ENCODE results near the gene TLCD5.
A peak's percentile ranks its signal among the peaks of the same experiment; 100 is the strongest.

The TLCD5 gene

DNA sequence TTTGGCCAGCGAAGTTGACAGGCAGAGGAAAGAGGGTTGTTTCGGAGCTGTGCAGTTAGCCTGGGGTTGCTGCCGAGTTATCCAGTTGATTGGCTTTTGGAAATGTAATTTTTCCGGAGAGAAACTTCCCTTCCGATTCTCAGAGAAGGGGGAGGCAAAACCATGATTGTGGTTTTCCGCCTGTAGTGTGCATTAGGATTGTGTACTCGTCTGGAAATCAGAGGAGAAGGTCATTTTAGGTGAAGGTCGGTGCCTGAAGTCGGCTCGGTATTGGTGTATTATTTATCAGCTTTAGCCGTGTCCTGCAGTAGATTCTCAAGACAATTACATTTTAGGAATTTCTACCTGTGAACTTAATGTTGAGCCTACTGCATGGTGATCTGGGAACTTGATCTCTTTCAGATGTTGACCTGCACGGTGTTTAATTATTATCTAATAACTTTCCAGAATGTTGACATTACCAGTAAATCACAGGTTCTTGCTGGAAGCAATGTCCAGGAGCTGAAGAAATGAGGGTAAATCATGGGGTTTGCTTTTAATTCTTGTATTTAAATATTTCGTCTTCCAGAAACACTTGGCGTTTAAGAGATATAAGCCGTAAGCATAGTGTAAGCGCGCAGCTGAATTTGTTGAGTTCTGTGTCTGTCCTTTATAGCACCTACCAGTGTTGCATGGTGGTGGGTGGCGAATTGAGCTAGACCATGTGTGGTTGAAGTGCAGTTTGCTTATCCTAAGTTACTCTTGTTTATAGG, 12.4 kb downstream of the TLCD5 start:
- peak; percentile 30 for DNase-seq (ENCODE audit: low read depth)

DNA sequence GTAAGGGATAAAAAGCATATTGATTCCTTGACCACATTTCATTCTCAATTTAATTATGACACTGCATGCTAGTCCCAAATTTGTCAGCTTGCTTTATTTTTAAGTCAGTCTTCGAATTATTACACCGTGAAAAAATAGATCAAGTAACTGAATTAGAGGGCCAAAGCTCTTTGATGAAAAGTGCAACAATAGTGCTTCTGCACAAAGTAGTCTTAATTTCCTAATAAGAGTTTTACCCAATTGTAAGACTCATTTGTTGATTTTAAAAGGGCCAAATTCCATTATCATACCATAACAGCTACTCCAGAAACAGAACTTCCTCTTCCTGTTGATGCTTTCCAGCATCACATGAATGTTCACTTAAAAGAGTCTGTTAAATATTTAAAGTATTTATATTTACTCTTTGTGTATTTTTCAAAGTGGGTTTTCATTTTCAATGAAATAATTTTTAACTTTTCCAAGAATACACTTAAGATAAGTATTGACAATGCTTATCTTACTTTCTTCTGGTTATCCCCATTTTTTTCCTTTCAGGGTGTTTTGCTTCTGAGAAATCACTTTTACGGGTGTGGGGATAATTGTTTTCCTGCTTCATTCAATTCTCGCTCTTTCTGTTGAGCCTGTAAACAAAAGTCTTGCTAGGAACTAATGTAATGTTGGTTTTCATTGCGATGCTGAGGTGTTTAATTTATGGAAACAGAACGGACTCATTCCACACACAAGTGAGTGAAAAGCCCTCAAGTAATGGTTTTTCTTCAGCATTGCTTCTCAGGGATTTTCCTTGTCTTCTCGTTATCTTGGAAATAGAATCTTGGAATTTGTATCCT, 13.2 kb downstream of the TLCD5 start:
- DNase-seq (ENCODE audit: low read depth) = peak; percentile 57

DNA sequence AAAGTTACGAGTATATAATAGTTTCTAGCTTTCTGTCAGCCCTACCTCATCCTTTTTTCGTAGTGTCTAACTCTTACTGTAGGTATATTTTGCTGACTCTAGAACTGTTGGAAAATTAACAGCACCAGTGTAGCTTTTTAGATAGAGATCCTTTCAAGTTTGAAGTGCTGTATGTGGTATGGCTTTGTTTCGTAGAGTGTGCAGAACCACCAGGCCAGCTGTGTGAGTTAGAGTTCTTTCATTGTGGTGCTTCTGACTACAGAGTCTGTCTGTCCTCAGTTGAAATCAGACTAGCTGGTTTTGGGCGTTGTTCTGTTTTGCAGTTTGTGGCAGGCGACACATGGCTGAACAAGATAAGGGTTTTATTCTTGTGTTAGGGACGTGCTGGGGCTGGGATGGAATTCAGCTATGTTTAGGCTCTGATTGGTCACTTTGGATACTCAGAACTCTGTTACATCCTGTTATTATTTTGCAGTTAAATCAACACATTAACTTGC, 14.3 kb downstream of the TLCD5 start:
- peak; percentile 59 for DNase-seq (ENCODE audit: low read depth)

DNA sequence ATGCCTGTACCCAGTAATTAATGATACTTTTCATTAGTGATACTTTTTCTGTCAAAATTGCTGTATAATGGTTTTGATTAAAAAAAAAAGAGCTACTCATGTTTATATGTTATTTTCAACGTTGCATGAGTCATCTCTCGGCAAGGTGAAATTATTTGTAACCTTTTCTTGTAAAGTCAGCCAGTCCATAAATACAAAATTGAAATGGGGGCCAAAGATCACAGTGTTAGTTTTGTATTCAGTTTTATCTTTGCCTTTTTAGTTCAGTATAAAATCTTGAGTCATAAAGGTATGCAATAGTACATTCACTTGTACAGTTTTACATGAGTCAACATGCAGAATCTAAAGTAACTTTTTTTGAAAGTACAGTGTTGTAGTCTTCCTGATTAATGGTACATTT, 15.4 kb downstream of the TLCD5 start:
- no peak for DNase-seq (ENCODE audit: low read depth)

DNA sequence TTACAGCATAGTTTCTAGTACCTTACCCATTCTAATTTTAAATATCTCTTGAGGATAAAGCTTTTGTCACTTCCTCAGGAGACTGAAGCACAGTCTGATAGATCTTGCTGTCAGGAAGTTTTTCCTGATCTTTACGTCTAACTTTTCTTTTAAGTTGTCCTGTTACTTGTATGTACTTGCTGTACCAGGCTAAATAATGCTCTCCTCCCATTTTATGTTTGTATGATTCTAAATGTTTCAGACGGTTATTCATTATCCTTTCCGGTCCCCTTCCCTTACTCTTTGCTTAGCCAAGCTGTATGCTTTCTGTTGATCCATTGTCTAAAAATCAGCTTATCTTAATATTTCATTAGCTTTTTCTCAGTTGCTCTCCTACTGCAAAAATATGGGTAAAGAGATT, 17.1 kb downstream of the TLCD5 start:
- no peak for DNase-seq (ENCODE audit: low read depth)

DNA sequence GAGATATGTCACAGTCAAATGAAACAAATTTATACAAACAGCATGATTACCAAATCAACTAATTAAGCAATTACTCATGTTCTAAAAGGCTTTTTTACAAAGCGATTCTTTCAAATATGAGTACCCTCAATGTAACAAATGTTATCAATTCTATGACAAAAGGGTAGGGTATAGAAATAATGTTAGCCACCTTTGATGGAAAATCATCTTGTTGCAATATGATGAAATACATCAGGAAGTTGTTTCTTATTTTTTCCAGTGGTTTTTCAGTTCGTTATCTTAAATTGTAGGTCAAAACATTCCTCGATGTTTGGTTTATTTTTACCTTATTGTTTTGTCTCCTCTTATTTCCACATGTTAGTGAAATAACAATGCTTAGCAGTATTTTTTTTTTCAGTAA, 17.6 kb downstream of the TLCD5 start:
- no peak for DNase-seq (ENCODE audit: low read depth)

DNA sequence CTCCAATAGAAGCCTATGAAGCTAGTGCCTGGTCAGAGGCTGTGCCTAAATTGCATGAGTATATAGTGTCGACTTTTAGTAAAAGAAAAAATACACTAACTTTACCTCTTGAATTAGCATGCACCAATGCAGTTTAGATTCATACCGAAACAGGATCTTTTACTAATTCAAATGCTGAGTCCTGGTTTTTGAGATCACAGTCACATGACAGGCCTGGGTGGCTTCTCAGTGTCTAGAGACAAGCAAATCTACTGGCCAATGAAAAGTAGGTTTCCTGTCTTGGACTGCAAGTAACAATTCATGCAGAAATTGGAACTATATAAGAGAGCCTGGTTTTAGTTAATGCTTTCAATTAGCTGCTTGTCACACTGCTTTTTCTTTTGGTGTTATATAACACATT, 18.3 kb downstream of the TLCD5 start:
- no peak for DNase-seq (ENCODE audit: low read depth)

DNA sequence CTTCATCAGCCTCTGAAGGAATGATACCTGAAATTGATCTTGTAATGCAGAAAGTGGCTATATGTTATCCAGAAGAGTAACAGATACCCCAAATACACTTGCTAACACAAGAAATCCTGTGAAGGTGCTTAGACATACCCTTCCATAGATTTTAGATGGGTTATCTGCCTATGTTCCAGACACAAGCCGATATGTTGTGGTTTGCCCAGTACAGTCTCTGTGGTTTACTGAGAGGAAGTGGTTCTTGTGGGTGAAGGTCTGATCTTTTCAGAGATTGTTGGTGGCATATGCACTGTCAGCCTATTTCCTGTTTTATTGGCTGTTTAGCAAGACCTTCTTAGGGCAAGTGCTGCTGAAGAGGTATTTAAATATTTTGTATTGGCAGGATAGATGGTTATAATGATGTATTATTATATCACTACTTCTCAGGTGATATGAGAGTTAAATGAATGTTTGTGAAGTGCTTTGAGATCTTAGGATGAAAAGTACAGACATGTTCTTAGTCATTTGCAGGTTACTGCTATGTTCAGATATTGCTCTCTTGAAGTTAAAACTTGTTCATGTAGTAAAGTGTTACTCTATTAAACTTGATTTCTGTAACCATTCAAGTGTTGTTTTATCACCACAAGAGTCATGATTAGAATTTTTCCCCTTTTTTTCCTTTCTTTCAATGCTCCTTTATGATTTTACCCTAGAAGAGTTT, 19.4 kb downstream of the TLCD5 start:
- peak; percentile 71 for DNase-seq (ENCODE audit: low read depth)

DNA sequence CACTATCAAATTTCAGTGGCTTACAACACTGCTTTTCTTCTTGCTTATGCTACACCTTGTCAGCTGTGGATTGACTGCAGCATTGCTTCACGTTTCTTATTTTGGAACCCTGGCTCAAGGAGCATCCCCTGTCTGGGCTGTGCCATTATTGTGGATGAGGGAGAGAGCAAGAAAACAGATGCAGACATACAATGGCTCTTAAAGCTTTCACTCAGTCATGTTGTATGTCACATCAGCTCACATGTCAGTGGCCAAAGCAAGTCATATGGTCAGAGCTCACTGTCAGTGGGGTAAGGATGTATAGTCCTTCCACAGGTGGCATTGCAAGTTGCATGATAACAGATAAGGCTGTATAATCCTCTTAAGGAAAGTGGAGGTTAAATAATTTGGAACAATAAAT, 21.1 kb downstream of the TLCD5 start:
- no peak for DNase-seq (ENCODE audit: low read depth)

DNA sequence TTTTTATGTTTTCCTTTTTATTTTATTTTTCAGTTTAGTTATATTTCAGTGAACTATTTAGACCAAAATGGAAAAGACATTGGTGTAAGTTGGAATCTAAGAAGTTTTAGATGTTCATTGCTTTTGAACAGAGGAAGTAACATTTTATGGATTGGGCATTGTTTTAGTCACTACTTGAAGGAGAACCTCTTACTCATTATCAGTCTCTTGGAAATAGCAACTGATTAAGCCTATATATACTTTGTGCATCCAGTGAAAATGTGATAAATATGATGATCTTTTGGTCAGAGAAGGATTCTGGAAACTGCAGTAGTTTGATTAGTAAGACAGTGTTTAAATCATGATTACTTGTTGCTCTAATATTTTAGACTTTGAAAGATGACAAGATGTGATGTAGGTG, 25.5 kb downstream of the TLCD5 start:
- DNase-seq (ENCODE audit: low read depth) = no peak

DNA sequence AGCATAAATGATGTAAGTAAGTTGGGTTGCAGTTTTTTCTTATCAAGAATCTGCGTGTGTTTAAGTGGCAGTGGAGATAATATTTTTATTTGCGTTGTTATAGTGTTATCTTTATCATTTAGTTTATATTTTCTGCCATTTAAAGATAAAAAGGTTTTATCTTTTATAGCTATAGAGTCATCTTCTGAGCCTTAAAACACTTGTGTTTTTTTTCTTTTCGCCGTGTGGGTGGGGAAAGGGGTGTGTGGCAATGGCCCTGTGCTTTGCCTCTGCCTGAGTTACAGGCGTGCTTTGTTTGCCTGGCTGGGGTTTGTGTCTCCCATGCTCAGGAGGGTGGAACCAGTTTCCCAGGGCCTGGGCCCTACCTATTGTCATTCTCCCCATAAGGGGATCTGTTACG, 27.3 kb downstream of the TLCD5 start:
- DNase-seq (ENCODE audit: low read depth) = no peak

DNA sequence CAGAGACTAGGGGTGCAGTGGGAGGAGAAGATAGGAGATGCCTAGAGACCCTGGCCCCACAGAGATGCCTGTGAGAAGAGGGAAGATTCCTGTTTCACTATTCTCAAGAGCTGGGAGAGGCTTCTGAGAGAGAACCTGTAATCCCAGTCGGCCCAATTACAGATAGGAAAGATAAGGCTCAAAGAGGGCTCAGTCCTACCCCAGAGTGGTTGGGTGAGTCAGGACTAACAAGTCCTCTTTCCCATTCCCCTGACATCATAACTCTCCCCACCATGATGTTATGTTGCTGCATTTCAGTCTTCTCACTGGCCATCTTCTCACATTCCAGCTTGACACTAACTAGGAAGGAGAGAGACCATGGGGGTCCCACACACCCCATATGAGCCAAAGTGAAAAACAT, 29.0 kb downstream of the TLCD5 start:
- peak; percentile 39 for DNase-seq (ENCODE audit: low read depth)

DNA sequence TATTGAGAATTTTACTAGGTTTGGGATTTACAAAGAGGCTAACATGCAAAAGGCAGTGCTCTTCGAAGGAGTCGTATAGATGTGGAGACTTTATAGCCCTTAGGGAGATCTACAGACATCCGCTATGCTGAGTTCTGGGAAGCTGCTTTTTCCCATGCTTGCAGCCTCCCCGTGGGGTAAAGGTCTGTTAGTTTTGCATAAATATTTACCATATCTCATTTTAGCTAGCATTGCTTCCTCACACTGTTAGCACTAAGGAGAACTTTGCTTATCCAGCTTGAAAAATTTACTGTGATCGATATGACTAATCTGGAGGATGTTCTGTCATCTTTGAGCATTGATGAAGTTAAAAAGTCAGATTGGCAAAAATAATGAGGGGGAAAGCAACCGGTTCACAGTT, 29.7 kb downstream of the TLCD5 start:
- DNase-seq (ENCODE audit: low read depth) = no peak

DNA sequence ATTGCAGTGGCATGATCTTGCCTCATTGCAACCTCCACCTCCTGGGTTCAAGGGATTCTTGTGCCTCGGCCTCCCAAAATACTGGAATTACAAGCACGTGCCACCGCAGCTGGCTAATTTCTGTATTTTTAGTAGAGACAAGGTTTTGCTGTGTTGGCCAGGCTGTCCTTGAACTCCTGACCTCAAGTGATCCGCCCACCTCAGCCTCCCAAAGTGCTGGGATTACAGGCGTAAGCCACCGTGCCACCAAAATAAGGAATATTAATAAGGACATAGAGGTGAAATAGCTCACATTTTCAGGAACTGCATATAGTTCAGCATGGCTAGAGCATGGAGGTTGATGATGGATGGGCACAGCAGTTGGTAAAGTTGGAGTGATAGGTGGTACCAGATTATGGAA, 32.5 kb downstream of the TLCD5 start:
- no peak for DNase-seq (ENCODE audit: low read depth)

DNA sequence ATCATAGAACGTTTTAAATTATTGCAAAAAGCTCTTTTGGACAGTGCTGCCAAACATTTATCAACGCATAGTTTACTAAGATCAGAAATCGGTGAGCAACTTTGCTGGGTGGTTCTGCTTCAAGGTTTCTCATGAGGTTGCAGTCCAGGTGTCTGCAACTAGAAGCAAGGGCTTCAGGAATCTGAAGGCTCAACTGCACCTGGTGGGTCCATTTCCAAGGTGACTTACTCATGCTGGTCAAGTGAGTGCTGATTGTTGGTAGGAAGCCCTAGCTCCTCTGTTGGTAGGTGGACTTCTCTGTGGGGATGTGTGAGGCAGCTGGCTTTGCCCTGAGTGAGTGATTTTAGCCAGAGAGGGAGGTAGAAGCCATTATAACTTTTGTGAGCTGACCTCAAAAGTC, 33.6 kb downstream of the TLCD5 start:
- DNase-seq (ENCODE audit: low read depth) = no peak

DNA sequence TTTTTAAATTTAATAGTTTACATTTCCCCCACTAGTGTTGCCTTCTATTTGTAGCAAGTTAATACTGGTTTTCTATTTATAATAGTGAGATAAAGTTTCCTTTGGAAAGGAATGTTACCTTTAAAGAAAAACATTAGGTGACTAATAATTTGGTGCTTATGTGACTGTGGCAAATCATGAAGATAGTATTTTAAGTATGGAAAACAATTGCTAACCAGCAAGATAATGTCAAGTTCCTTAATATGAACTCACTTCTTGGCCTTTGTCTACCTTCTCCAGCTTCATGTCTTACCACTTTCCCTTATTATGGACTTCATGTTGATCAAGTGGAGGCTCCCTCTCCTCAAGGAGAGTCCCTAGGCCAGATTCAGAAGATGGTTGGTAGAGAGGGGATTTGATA, 38.3 kb downstream of the TLCD5 start:
- peak; percentile 14 for DNase-seq (ENCODE audit: low read depth)

DNA sequence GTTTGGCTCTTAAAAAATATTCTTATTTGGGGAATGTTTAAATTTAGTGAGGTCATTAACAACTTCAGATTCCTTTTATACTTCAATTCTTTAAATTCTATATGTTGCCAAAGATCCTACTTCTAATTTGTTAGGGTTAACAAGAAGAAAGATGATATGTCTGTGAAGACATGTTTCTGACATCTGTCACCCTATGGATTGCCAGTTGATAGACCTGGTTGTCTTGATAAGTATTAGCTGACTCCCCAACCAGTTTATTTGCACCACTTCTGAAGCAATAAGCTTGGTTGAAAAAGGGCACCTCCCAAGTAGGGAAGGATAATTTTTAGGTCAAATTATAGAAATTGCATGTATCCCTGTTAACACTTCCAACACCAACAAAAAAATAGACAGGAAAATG, 40.4 kb downstream of the TLCD5 start:
- no peak for DNase-seq (ENCODE audit: low read depth)

DNA sequence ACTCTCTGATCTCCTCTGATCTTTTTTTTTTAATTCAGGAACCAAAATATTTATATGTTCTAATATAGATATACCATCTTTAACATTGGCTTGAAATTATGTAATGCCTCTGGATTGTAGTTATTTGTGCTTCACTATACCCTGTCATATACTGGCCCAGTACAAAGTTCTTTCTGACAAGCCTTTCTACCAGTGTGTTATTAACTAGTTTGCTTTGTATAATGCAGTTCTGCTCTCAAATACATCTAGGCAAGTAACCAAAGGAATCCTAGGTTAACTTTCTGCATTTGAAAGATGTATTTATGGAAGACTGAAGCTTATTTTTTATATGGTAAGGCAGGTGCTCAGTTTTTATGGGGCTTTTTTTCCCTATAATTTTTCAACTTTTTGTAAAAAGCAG, 47.2 kb downstream of the TLCD5 start:
- no peak for DNase-seq (ENCODE audit: low read depth)

DNA sequence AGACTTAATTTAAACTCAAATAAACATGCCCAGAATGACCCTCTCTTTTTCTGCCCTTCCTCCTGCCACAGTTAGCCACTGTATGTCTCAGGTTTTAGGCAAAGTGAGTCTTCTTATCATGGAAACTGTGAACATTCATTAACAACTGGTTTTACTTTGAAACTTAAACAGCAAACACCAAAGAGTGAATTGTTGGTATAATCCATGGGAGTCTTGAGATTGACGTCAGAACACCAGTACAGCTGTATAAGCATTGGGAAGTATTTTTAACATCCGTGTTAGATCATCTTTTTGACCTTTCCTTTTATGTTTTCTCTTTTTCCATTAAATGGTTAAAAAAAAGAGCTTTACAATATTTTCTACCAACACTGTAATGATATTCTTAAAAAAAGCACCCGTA, 50.0 kb downstream of the TLCD5 start:
- no peak for DNase-seq (ENCODE audit: low read depth)

DNA sequence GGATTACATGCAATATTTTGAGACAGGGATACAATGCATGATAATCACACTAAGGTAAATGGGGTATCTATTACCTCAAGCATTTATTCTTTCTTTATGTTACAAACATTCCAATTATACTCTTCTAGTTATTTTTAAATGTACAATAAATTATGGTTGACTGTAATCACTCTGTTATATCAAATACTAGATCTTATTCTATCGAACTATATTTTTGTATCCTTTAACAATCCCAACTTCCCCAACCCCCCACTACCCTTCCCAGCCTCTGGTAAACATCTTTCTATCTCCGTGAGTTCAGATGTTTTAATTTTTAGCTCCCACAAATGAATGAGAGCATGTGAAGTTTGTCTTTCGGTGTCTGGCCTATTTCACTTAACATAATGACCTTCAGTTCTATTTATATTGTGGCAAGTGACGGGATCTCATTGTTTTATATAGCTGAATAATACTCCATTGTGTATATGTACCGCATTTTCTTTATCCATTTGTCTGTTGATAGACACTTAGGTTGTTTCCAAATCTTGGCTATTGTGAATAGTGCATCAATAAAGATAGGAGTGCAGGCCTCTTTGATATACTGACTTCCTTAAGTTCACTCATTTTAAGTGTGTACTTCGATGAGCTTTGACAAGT, 51.6 kb downstream of the TLCD5 start:
- DNase-seq (ENCODE audit: low read depth) = no peak

DNA sequence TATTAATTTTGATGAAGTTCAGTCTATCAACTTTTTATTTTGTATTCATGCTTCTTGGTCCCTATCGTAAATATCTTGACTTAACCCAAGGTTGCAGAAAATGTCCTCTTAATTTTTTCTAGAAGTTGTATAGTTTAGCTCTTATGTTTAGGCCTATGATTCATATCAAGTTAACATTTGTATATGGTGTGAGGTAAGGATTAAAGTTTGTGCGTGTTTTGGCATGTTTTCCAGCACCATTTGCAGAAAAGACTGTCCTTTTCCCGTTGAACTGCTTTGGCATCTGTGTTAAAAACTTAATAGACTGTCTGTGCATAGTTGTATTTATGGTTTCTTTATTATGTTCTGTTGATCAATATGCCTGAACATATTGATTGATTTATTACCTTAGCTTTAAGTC, 53.4 kb downstream of the TLCD5 start:
- DNase-seq (ENCODE audit: low read depth) = no peak

DNA sequence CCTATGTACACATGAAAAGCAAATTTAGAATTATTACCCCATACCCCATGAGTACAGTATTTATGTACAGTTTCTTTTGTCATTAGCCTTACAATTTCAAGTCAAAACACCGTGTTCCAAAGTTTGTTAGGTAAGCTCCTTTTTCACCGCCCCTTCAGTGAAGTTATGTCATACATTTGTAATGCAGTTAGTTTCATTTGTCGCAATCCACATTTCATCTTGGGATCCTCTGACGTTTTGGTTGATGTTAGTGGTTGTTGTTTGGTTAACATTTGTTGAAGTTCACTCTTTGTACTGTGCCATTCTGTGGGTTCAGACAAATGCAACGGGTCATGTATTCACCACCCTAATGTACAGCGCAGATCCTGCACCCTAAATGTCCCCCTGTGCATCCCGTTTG, 56.3 kb downstream of the TLCD5 start:
- no peak for DNase-seq (ENCODE audit: low read depth)
